Kidney (tissue), 14 donors: ENCODE measurements around the gene NDUFA13. TPM values are rescaled to one million over a fixed set of nuclear protein-coding genes. Genes with fewer than 3 reads are reported as not detected.

Source experiments
- DNase-seq, 5 donors: peaks; one replicate each; pipeline ENCODE4 v3.0.0-alpha.2; 2013 to 2020
- FAIRE-seq: peaks from 2 replicates; lab custom pipeline; 2012; peaks lifted over from hg19 to GRCh38; lab: Jason Lieb, UNC
- H3K27ac ChIP-seq, 2 donors: one replicate each; pipeline ENCODE4 v1.7.0; 2013; ENCODE audit warnings: low read depth in 2 of 2, low read length in 2 of 2, inconsistent platforms in 1 of 2
- H3K27me3 ChIP-seq: one replicate; pipeline ENCODE4 v1.7.1; 2013; ENCODE audit warnings: low read length, inconsistent platforms; ENCODE audit not compliant: control insufficient read depth, insufficient read depth
- H3K36me3 ChIP-seq, 3 donors: one replicate each; pipeline versions ENCODE4 v1.7.0 to v1.7.1; 2013; ENCODE audit warnings: low read length in 3 of 3, control low read depth in 1 of 3, inconsistent platforms in 1 of 3; ENCODE audit not compliant: insufficient read depth in 3 of 3, control insufficient read depth in 2 of 3
- H3K4me1 ChIP-seq, 3 donors: one replicate each; pipeline versions ENCODE4 v1.7.0 to v1.7.1; 2013; ENCODE audit warnings: low read length in 3 of 3, inconsistent platforms in 1 of 3, low read depth in 1 of 3; ENCODE audit not compliant: control insufficient read depth in 2 of 3, insufficient read depth in 2 of 3
- H3K4me3 ChIP-seq, 3 donors: one replicate each; pipeline versions ENCODE4 v1.7.0 to v1.8.1; 2013; ENCODE audit warnings: low read length in 3 of 3, control low read depth in 1 of 3, inconsistent platforms in 1 of 3
- H3K9ac ChIP-seq, 3 donors: one replicate each; pipeline versions ENCODE4 v1.7.0 to v1.7.1; 2013; ENCODE audit warnings: low read length in 3 of 3, control low read depth in 1 of 3, inconsistent platforms in 1 of 3
- H3K9me3 ChIP-seq, 3 donors: one replicate each; pipeline versions ENCODE4 v1.7.0 to v1.7.1; 2013; ENCODE audit warnings: low read length in 3 of 3, control low read depth in 1 of 3, inconsistent platforms in 1 of 3; ENCODE audit not compliant: control insufficient read depth in 2 of 3, insufficient read depth in 1 of 3
- intact Hi-C: fragments of 100-400 bp; cut with DNase I; formaldehyde crosslinking; loops from one replicate; pipeline ENCODE4 v1.11.1; 2022
- polyA plus RNA-seq: library from polyadenylated mRNA; stranded (reverse); fragments of 350-450 nt; fragmentation: Illumina TruSeq; extraction: RNeasy Lipid Tissue Mini Kit (QIAGEN cat#74804); gene quantifications from one replicate; pipeline ENCODE4 v1.2.3, GENCODE V29; 2014; ENCODE audit warnings: low read depth, low replicate concordance; ENCODE audit not compliant: insufficient read depth
- total RNA-seq: library from RNA; stranded (reverse); fragmentation: NEBNext Ultra II Directional; extraction: Animal tissue kit (Norgen Biotek cat#: 25700); gene quantifications from one replicate; pipeline ENCODE4 v1.2.1, GENCODE V29; 2021
- TF ChIP-seq, protein P1 (sequence below): IDR thresholded peaks from 3 replicates; pipeline ENCODE4 v1.5.1; 2012; ENCODE audit warnings: mild to moderate bottlenecking, moderate library complexity, borderline replicate concordance; ENCODE audit not compliant: insufficient read depth; ENCODE audit errors: extremely low read depth
- donor health status: control.
- donor health status: control.
- donor health status: control.
- donor health status: control.
- donor health status: control.
- donor health status: DM: yes; HTN: yes; CAD: no.
- donor health status: Normal renal cell carcinoma (clear cell type).

The NDUFA13 gene
- total and polyA plus RNA-seq, 2 donors from 2014 or later = 328 to 627 TPM

DNA sequence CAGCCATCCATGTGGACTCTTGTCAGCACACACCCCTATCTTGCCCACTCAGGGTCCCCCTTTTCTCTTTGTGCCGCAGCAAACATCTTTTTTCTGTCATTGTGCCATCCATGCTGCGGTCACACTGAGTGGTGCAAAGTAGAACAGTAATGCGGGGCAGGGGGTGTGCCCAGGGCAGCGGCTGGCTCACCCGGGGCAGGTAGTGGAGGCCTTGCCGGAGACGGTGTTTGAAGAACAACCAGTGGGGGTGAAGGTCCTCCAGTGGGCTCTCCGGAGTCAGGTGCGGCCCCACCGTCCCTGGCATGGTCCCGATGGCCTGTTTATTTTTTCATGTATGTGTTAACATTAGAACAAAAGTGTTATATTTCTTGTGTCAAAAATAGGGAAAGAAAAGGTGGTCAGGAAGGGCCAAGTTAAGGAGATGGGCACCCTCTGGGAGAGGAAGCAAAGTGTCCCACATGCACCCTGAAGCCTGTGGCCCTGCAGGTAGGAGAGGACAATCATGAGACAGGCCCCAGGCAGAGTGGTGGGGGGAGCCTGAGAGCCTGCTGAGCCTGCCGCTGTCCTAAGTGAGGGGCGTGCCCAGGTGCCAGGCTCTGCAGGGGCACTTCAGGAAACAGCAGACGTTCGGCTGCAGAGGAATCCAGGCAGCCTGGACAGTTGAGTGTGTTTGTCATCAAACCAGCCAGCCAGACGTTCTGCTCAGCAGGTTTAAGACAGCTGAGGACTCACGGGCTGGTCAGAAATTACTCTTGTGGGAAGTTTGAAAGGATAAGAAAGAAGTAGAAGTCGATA lies 13.0 kb upstream of the NDUFA13 start:
- TF ChIP-seq, protein P1, sequence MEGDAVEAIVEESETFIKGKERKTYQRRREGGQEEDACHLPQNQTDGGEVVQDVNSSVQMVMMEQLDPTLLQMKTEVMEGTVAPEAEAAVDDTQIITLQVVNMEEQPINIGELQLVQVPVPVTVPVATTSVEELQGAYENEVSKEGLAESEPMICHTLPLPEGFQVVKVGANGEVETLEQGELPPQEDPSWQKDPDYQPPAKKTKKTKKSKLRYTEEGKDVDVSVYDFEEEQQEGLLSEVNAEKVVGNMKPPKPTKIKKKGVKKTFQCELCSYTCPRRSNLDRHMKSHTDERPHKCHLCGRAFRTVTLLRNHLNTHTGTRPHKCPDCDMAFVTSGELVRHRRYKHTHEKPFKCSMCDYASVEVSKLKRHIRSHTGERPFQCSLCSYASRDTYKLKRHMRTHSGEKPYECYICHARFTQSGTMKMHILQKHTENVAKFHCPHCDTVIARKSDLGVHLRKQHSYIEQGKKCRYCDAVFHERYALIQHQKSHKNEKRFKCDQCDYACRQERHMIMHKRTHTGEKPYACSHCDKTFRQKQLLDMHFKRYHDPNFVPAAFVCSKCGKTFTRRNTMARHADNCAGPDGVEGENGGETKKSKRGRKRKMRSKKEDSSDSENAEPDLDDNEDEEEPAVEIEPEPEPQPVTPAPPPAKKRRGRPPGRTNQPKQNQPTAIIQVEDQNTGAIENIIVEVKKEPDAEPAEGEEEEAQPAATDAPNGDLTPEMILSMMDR = no peak
- no peak overlapping the region for H3K27ac ChIP-seq
- H3K36me3 ChIP-seq = peaks cover 0 to 43% (median 34%) of the 10 kb centered on the region in 3 donors
- no peaks in the 10 kb centered on the region for H3K27me3 ChIP-seq
- FAIRE-seq = no peak
- no peak overlapping the region for H3K9ac ChIP-seq
- no peaks in the 10 kb centered on the region for H3K4me1 ChIP-seq
- H3K4me3 ChIP-seq = no peak overlapping the region
- peak in 1 of 5 donors; percentile 64 for DNase-seq
- intact Hi-C loops = no loop called here
- H3K9me3 ChIP-seq = no peaks in the 10 kb centered on the region

GRCh38 chr19:19504754-19505668 lies 11.0 kb upstream of the NDUFA13 start:
- TF ChIP-seq, protein P1 = no peak
- H3K9me3 ChIP-seq = no peaks in the 10 kb centered on the region
- peak in 1 of 5 donors; percentile 69 for DNase-seq
- no peak overlapping the region for H3K4me3 ChIP-seq
- no peaks in the 10 kb centered on the region for H3K4me1 ChIP-seq
- H3K27me3 ChIP-seq = no peaks in the 10 kb centered on the region
- FAIRE-seq = no peak
- no peak overlapping the region for H3K27ac ChIP-seq
- intact Hi-C loops = no loop called here
- peaks cover 0 to 29% (median 16%) of the 10 kb centered on the region in 3 donors for H3K36me3 ChIP-seq
- H3K9ac ChIP-seq = no peak overlapping the region

- Histone ChIP-seq H3K36me3 (peaks cover 0 to 22% (median 13%) of the 10 kb centered on the region in 3 donors), H3K4me1 (no peaks in the 10 kb centered on the region), H3K9me3 (no peaks in the 10 kb centered on the region), H3K9ac (no peak overlapping the region), H3K4me3 (no peak overlapping the region), H3K27me3 (no peaks in the 10 kb centered on the region), H3K27ac (no peak overlapping the region)
- peak in 1 of 5 donors; percentile 75 for DNase-seq
- intact Hi-C loops = no loop called here
- FAIRE-seq = no peak
- TF ChIP-seq, protein P1 = no peak
These were observed 10.2 kb upstream of the NDUFA13 start for GRCh38 chr19:19505669-19506326.
